IMR-90 (cell line): ENCODE measurements around the gene RUNX1. TPM values are rescaled to one million over a fixed set of nuclear protein-coding genes. Genes with fewer than 3 reads are reported as not detected.

Experiments used
- ATAC-seq: fragments of 200-7000 bp; cut with Tn5 transposase; 2 replicates; pipeline ENCODE4 v1.9.1; 2020; ENCODE audit warnings: low read depth, mild to moderate bottlenecking, moderate library complexity
- BruUV-seq: library from RNA; stranded (reverse); fragments of 400-500 nt; replicated peaks from 2 replicates; lab custom pipeline; 2021; lab: Mats Ljungman, UMichigan
- CTCF ChIA-PET: fragments of 300-600 bp; formaldehyde crosslinking; extraction: SDS; loops from one replicate; lab custom pipeline; 2021; ENCODE audit warnings: antibody characterized with exemption; lab: Yijun Ruan, JAX
- POLR2A ChIA-PET: fragments of 300-600 bp; sonication (Branson Sonifier 250); formaldehyde crosslinking; loops from one replicate; lab custom pipeline; 2022; ENCODE audit warnings: antibody characterized with exemption; ENCODE audit not compliant: unreplicated experiment; lab: Charles Lee
- DNase-seq: peaks from one replicate; pipeline ENCODE4 v3.0.0; 2013
- H2AFZ ChIP-seq: replicated peaks from 2 replicates; pipeline ENCODE3; 2013; ENCODE audit warnings: low read length, mild to moderate bottlenecking; ENCODE audit not compliant: poor library complexity
- H2AK5ac ChIP-seq: 2 replicates; pipeline ENCODE4 v1.6.1; 2013; ENCODE audit warnings: low read depth, low read length, inconsistent platforms
- H2AK9ac ChIP-seq: replicated peaks from 2 replicates; pipeline ENCODE3; 2013; ENCODE audit warnings: mild to moderate bottlenecking, low read depth, low read length, moderate library complexity; ENCODE audit not compliant: poor library complexity
- H2BK120ac ChIP-seq: 2 replicates; pipeline ENCODE4 v1.6.1; 2013; ENCODE audit warnings: low read depth, low read length, inconsistent platforms
- H2BK15ac ChIP-seq: 3 replicates; pipeline ENCODE4 v1.6.1; 2013; ENCODE audit warnings: low read depth, low read length, inconsistent platforms
- H2BK20ac ChIP-seq: 2 replicates; pipeline ENCODE4 v1.6.1; 2013; ENCODE audit warnings: low read depth, mild to moderate bottlenecking, inconsistent platforms, low read length, moderate library complexity
- H2BK5ac ChIP-seq: 2 replicates; pipeline ENCODE4 v1.6.1; 2013; ENCODE audit warnings: mild to moderate bottlenecking, low read depth, low read length, inconsistent platforms; ENCODE audit not compliant: poor library complexity, severe bottlenecking
- H3K14ac ChIP-seq: replicated peaks from 2 replicates; pipeline ENCODE4 v1.6.1; 2013; ENCODE audit warnings: low read depth, low read length, inconsistent platforms
- H3K18ac ChIP-seq: 2 replicates; pipeline ENCODE4 v1.6.1; 2013; ENCODE audit warnings: low read depth, low read length, control low read depth
- H3K23ac ChIP-seq: 2 replicates; pipeline ENCODE4 v1.6.1; 2013; ENCODE audit warnings: low read depth, low read length, inconsistent platforms
- H3K27ac ChIP-seq: 2 replicates; pipeline ENCODE4 v1.5.1; 2013; ENCODE audit warnings: mild to moderate bottlenecking, control low read depth, low read length; ENCODE audit not compliant: insufficient read depth
- H3K27me3 ChIP-seq: 2 replicates; pipeline ENCODE4 v1.6.1; 2013; ENCODE audit warnings: low read length; ENCODE audit not compliant: control insufficient read depth, insufficient read depth
- H3K36me3 ChIP-seq: 2 replicates; pipeline ENCODE4 v1.6.1; 2013; ENCODE audit warnings: low read length, mixed read lengths; ENCODE audit not compliant: control insufficient read depth, insufficient read depth
- H3K4ac ChIP-seq: 2 replicates; pipeline ENCODE4 v1.6.1; 2013; ENCODE audit warnings: low read depth, low read length, inconsistent platforms
- H3K4me1 ChIP-seq: 2 replicates; pipeline ENCODE4 v1.6.1; 2013; ENCODE audit warnings: low read length, mixed read lengths; ENCODE audit not compliant: control insufficient read depth, insufficient read depth
- H3K4me2 ChIP-seq: 2 replicates; pipeline ENCODE4 v1.6.1; 2013; ENCODE audit warnings: low read depth, mild to moderate bottlenecking, control low read depth, low read length, moderate library complexity
- H3K4me3 ChIP-seq: 2 replicates; pipeline ENCODE4 v1.5.1; 2013; ENCODE audit warnings: low read depth, mild to moderate bottlenecking, control low read depth, low read length, moderate library complexity; ENCODE audit not compliant: insufficient read depth
- H3K56ac ChIP-seq: 2 replicates; pipeline ENCODE4 v1.6.1; 2013; ENCODE audit warnings: low read length, inconsistent platforms; ENCODE audit not compliant: insufficient read depth; ENCODE audit errors: extremely low read depth
- H3K79me1 ChIP-seq, 2 experiments: 2 replicates each; pipeline ENCODE4 v1.6.1; 2013; ENCODE audit warnings: low read length in 2 of 2, inconsistent platforms in 1 of 2, low read depth in 1 of 2
- H3K9ac ChIP-seq: 2 replicates; pipeline ENCODE4 v1.6.1; 2013; ENCODE audit warnings: low read depth, low read length, control low read depth
- H3K9me1 ChIP-seq: 2 replicates; pipeline ENCODE4 v1.6.1; 2013; ENCODE audit warnings: low read length, inconsistent platforms; ENCODE audit not compliant: insufficient read depth
- H3K9me3 ChIP-seq: 2 replicates; pipeline ENCODE4 v1.6.1; 2013; ENCODE audit warnings: low read length; ENCODE audit not compliant: control insufficient read depth, insufficient read depth
- H4K20me1 ChIP-seq: 2 replicates; pipeline ENCODE4 v1.6.1; 2013; ENCODE audit warnings: low read length, inconsistent platforms; ENCODE audit not compliant: insufficient read depth
- H4K5ac ChIP-seq: 2 replicates; pipeline ENCODE4 v1.6.1; 2013; ENCODE audit warnings: mild to moderate bottlenecking, low read depth, low read length, control low read depth
- H4K8ac ChIP-seq, 2 experiments: 2 replicates each; pipeline ENCODE4 v1.6.1; 2013; ENCODE audit warnings: low read depth in 2 of 2, low read length in 2 of 2, control low read depth in 1 of 2, inconsistent platforms in 1 of 2
- H4K91ac ChIP-seq: 2 replicates; pipeline ENCODE4 v1.6.1; 2013; ENCODE audit warnings: low read depth, low read length, inconsistent platforms; ENCODE audit not compliant: insufficient read depth
- BHLHE40 ChIP-seq: fragments of 150-350 bp; IDR thresholded peaks from 2 replicates; pipeline ENCODE4 v1.6.1; 2016; ENCODE audit warnings: mild to moderate bottlenecking, low read depth, low read length
- CEBPB ChIP-seq: IDR thresholded peaks from 2 replicates; pipeline ENCODE4 v1.6.1; 2012; ENCODE audit warnings: low read depth, low read length, improper control_type of control experiment
- CHD1 ChIP-seq: IDR thresholded peaks from 2 replicates; pipeline ENCODE4 v1.6.1; 2012; ENCODE audit warnings: low read depth, low read length, improper control_type of control experiment
- FOS ChIP-seq: fragments of 150-350 bp; IDR thresholded peaks from 2 replicates; pipeline ENCODE4 v1.6.1; 2016; ENCODE audit warnings: low read depth, low read length
- MAFK ChIP-seq: IDR thresholded peaks from 2 replicates; pipeline ENCODE4 v1.6.1; 2012; ENCODE audit warnings: low read depth, low read length, improper control_type of control experiment
- MXI1 ChIP-seq: IDR thresholded peaks from 2 replicates; pipeline ENCODE4 v1.6.1; 2012; ENCODE audit warnings: low read depth, mild to moderate bottlenecking, low read length, moderate library complexity, borderline replicate concordance
- RAD21 ChIP-seq: IDR thresholded peaks from 2 replicates; pipeline ENCODE4 v1.6.1; 2012; ENCODE audit warnings: low read length, improper control_type of control experiment
- RCOR1 ChIP-seq: IDR thresholded peaks from 2 replicates; pipeline ENCODE4 v1.6.1; 2012; ENCODE audit warnings: mild to moderate bottlenecking, low read length, improper control_type of control experiment; ENCODE audit not compliant: insufficient replicate concordance
- RFX5 ChIP-seq: IDR thresholded peaks from 2 replicates; pipeline ENCODE4 v1.8.0; 2012; ENCODE audit warnings: low read depth, mild to moderate bottlenecking, low read length, moderate library complexity
- SMC3 ChIP-seq: fragments of 150-350 bp; IDR thresholded peaks from 2 replicates; pipeline ENCODE4 v1.6.1; 2016; ENCODE audit warnings: low read depth, mild to moderate bottlenecking, antibody characterized with exemption, low read length, moderate library complexity
- WGBS, 2 experiments: methylation state at CpG; one replicate each; pipeline versions ENCODE4 v1.1.5 to v1.1.7; 2013; ENCODE audit warnings: missing lambda C conversion rate in 2 of 2; ENCODE audit not compliant: insufficient read length in 1 of 2; ENCODE audit errors: extremely low coverage in 2 of 2; 5-methylcytosine and 5-hydroxymethylcytosine counted together
- dilution Hi-C: fragments of 300-500 bp; cut with HindIII; formaldehyde crosslinking; loops from one replicate; pipeline ENCODE4 v1.14.3; 2018; ENCODE audit warnings: low sequenced_read_pairs; ENCODE audit not compliant: unreplicated experiment
- in situ Hi-C: fragments of 300-500 bp; cut with MboI; formaldehyde crosslinking; loops from 3 replicates; pipeline ENCODE4 v1.14.3; 2019; ENCODE audit warnings: low sequenced_read_pairs, inconsistent platforms, mixed read lengths
- intact Hi-C: fragments of 100-400 bp; cut with micrococcal nuclease; formaldehyde crosslinking; loops from 2 replicates; pipeline ENCODE4 v1.10.0; 2022
- polyA plus RNA-seq, 3 experiments: library from polyadenylated mRNA; depleted of rRNA; stranded (reverse); fragments of >200 nt; gene quantifications; 2 replicates each; pipeline ENCODE4 v1.2.3, GENCODE V29; 2012; ENCODE audit warnings: low replicate concordance in 1 of 3
- total RNA-seq: library from RNA; depleted of rRNA; stranded (reverse); fragments of >200 nt; gene quantifications from 2 replicates; pipeline ENCODE4 v1.2.3, GENCODE V29; 2012
- TF ChIP-seq, protein P1 (sequence below): fragments of 150-350 bp; IDR thresholded peaks from 2 replicates; pipeline ENCODE4 v1.6.1; 2017; ENCODE audit warnings: mild to moderate bottlenecking, antibody characterized with exemption, low read length, low read depth
- TF ChIP-seq, protein P2 (sequence below): conservative IDR thresholded peaks from 2 replicates; pipeline ENCODE4 v1.5.1; 2012; ENCODE audit warnings: mild to moderate bottlenecking, low read depth, low read length, improper control_type of control experiment
- TF ChIP-seq, protein P3 (sequence below): fragments of 150-350 bp; IDR thresholded peaks from 2 replicates; pipeline ENCODE4 v1.6.1; 2016; ENCODE audit warnings: low read depth, mild to moderate bottlenecking, low read length, moderate library complexity, borderline replicate concordance

RUNX1 gene
- total and polyA plus RNA-seq, 2 of the 4 experiments (the other 2 are of a cell fraction) = 34.5 to 56.5 TPM

DNA sequence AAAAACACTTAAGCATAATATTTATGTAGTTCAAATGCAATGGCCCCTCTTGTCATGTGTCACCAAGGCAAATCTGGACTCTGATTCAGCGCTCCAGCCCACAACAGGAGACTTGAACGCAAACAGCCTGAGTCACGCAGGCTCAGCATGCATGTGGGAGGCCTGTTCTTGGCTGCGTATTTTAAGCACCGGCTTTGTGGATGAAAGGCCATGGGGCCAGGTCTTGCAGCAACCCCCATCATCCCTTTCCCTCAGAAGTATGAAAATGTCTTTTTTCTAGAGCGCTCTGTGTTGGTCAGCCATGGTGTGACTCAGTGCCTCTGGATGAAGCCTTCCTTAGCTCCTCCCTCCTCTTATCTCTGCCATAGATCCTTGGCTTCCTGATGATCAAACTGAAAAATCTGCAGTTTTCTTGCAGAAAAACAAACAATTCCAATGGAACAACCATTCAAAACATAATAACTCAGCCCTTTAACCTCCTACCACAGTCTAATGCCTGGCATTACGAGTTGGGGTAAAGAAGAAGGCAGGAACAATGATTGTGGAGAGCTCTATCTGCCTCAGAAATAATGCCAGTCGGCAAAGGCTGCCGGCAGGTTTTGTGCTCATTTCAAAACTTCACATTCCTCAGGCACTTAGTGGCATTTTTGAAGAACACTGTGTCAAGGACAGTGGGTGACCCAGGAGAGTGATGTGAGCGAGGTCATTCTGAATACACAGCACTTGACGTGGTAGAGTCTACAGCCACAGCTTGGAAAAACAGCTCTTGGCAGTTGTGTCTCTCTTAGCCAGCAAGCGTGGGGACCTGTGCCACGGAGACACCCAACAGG lies 212.8 kb downstream of the RUNX1 start:
- H4K20me1 ChIP-seq = peaks cover 65% of the 10 kb centered on the region
- ATAC-seq (peak; percentile 95), DNase-seq (peak; percentile 100)
- peak overlapping the region; percentile 10 to 51; a peak in 3 of 4 replicates for H4K8ac ChIP-seq
- H3K56ac ChIP-seq = peak overlapping the region; percentile 51
- H3K23ac ChIP-seq = peak overlapping the region; percentile 72
- peak overlapping the region; percentile 57 for H3K4me2 ChIP-seq
- H3K18ac ChIP-seq = peak overlapping the region; percentile 43
- peak overlapping the region; percentile 75 for H2AK5ac ChIP-seq
- peak overlapping the region; percentile 57 for H4K91ac ChIP-seq
- H3K4me3 ChIP-seq = no peak overlapping the region
- H3K9me1 ChIP-seq = peaks cover 43% of the 10 kb centered on the region
- dilution Hi-C loops = no loop called here
- intact Hi-C loops = no loop called here
- H3K79me1 ChIP-seq = peaks cover 45 to 87% of the 10 kb centered on the region in 2 experiments
- H2AK9ac ChIP-seq = peak overlapping the region; percentile 31
- H2BK120ac ChIP-seq = peak overlapping the region; percentile 73
- peaks cover 30% of the 10 kb centered on the region for H3K4me1 ChIP-seq
- H3K9me3 ChIP-seq = no peaks in the 10 kb centered on the region
- ChIA-PET CTCF (interaction anchor here (1.0 kb wide), 1 partner anchor 52 kb away, joined by 4 read pairs; no protein-coding TSS in a partner anchor), POLR2A (interaction anchor here (0.6 kb wide), 2 partner anchors 9 to 300 kb away, joined by 3 read pairs; no protein-coding TSS in a partner anchor)
- peak overlapping the region; percentile 89 for H3K27ac ChIP-seq
- H3K14ac ChIP-seq = peak overlapping the region; percentile 58
- no peaks in the 10 kb centered on the region for H3K27me3 ChIP-seq
- peak overlapping the region; percentile 39 for H4K5ac ChIP-seq
- H3K9ac ChIP-seq = peak overlapping the region; percentile 21
- BruUV-seq = no TSS peak
- in situ Hi-C loops = no loop called here
- H3K4ac ChIP-seq = peak overlapping the region; percentile 85
- H2BK5ac ChIP-seq = peak overlapping the region; percentile 98
- WGBS, 2 experiments = 50% methylated on average over 2 of the region's 13 CpGs; no CpG with 5 or more reads in 1 of the 2 experiments
- H2AFZ ChIP-seq = peak overlapping the region; percentile 36
- H2BK15ac ChIP-seq = 0 out of 3 replicates have a peak overlapping the region, but pooled peaks have one; percentile 16
- peak overlapping the region; percentile 42; the same call in 1 of the 2 replicates for H2BK20ac ChIP-seq
- peaks cover 50% of the 10 kb centered on the region for H3K36me3 ChIP-seq
- TF ChIP-seq CHD1 (peak; percentile 88; the same call in 1 of the 2 replicates), RFX5 (peak; percentile 95), BHLHE40 (peak; percentile 75), SMC3 (no peak), FOS (peak; percentile 98), RCOR1 (peak; percentile 78), MXI1 (peak; percentile 84), RAD21 (peak; percentile 33; the same call in 1 of the 2 replicates), MAFK (peak; percentile 71), CEBPB (peak; percentile 89)
- TF ChIP-seq, protein P1, sequence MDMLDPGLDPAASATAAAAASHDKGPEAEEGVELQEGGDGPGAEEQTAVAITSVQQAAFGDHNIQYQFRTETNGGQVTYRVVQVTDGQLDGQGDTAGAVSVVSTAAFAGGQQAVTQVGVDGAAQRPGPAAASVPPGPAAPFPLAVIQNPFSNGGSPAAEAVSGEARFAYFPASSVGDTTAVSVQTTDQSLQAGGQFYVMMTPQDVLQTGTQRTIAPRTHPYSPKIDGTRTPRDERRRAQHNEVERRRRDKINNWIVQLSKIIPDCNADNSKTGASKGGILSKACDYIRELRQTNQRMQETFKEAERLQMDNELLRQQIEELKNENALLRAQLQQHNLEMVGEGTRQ = peak; percentile 52
- TF ChIP-seq, protein P2, sequence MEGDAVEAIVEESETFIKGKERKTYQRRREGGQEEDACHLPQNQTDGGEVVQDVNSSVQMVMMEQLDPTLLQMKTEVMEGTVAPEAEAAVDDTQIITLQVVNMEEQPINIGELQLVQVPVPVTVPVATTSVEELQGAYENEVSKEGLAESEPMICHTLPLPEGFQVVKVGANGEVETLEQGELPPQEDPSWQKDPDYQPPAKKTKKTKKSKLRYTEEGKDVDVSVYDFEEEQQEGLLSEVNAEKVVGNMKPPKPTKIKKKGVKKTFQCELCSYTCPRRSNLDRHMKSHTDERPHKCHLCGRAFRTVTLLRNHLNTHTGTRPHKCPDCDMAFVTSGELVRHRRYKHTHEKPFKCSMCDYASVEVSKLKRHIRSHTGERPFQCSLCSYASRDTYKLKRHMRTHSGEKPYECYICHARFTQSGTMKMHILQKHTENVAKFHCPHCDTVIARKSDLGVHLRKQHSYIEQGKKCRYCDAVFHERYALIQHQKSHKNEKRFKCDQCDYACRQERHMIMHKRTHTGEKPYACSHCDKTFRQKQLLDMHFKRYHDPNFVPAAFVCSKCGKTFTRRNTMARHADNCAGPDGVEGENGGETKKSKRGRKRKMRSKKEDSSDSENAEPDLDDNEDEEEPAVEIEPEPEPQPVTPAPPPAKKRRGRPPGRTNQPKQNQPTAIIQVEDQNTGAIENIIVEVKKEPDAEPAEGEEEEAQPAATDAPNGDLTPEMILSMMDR = no peak
- TF ChIP-seq, protein P3, sequence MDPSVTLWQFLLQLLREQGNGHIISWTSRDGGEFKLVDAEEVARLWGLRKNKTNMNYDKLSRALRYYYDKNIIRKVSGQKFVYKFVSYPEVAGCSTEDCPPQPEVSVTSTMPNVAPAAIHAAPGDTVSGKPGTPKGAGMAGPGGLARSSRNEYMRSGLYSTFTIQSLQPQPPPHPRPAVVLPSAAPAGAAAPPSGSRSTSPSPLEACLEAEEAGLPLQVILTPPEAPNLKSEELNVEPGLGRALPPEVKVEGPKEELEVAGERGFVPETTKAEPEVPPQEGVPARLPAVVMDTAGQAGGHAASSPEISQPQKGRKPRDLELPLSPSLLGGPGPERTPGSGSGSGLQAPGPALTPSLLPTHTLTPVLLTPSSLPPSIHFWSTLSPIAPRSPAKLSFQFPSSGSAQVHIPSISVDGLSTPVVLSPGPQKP = no peak
